Cardiac muscle cell (in vitro differentiated cells and primary cell): ENCODE data around the gene BUD31. TPM values are rescaled to one million over a fixed set of nuclear protein-coding genes. Genes with fewer than 3 reads are reported as not detected.
"Not testable (repeated sequence)": the region's sequence is repeated elsewhere in the genome, so short reads cannot be mapped to it uniquely, and the experiment has no call there.

Source experiments
- DNase-seq, 2 donors: peaks; one replicate each; pipeline versions ENCODE4 v3.0.0 to v3.0.0-alpha.2; 2010 to 2017; ENCODE audit warnings: low read depth in 1 of 2, low spot score in 1 of 2
- H3K27ac ChIP-seq: fragments of 200-600 bp; sonication (generic); 2 replicates; pipeline ENCODE4 v1.5.1; 2016
- H3K27me3 ChIP-seq: fragments of 200-600 bp; sonication (generic); 2 replicates; pipeline ENCODE4 v1.6.0; 2016; ENCODE audit warnings: control low read depth
- H3K36me3 ChIP-seq: fragments of 200-600 bp; sonication (generic); 2 replicates; pipeline ENCODE4 v1.5.1; 2016; ENCODE audit warnings: control low read depth
- H3K4me1 ChIP-seq: fragments of 200-600 bp; sonication (generic); 2 replicates; pipeline ENCODE4 v1.8.1; 2017; ENCODE audit warnings: low read depth, mild to moderate bottlenecking, mixed run types
- H3K4me3 ChIP-seq: fragments of 200-600 bp; sonication (generic); 2 replicates; pipeline ENCODE4 v1.5.1; 2016; ENCODE audit warnings: mild to moderate bottlenecking
- H3K9me3 ChIP-seq: fragments of 200-600 bp; sonication (generic); 2 replicates; pipeline ENCODE4 v1.5.1; 2017; ENCODE audit warnings: low read depth, mild to moderate bottlenecking, control low read depth
- CTCF ChIP-seq: IDR thresholded peaks from 2 replicates; pipeline ENCODE4 v1.5.1; 2012; ENCODE audit warnings: low read depth, mild to moderate bottlenecking, low read length
- polyA plus RNA-seq: library from polyadenylated mRNA; unstranded; fragments of >200 nt; fragmentation: Nextera tagmentation; extraction: Ambion mirVana; gene quantifications from 2 replicates; pipeline ENCODE4 v1.2.1, GENCODE V29; 2016
- total RNA-seq: library from RNA; depleted of rRNA; stranded (reverse); fragments of >200 nt; gene quantifications from 2 replicates; pipeline ENCODE4 v1.2.3, GENCODE V29; 2016

The BUD31 gene
- total and polyA plus RNA-seq, 2 experiments from 2014 or later = 66.9 to 193 TPM

GRCh38 chr7:99373091-99374066 lies 35.4 kb upstream of the BUD31 start:
- no peak for TF ChIP-seq CTCF
- no peaks in the 10 kb centered on the region for H3K9me3 ChIP-seq
- no peak for DNase-seq
- H3K36me3 ChIP-seq = no peaks in the 10 kb centered on the region
- no peaks in the 10 kb centered on the region for H3K27me3 ChIP-seq
- H3K4me1 ChIP-seq = peaks cover 9% of the 10 kb centered on the region
- peak overlapping the region; percentile 65 for H3K27ac ChIP-seq
- peak overlapping the region; percentile 87 for H3K4me3 ChIP-seq

- Histone ChIP-seq H3K9me3 (no peaks in the 10 kb centered on the region), H3K4me3 (peak within 1 kb of the TSS; percentile 87), H3K27me3 (no peaks in the 10 kb centered on the region), H3K27ac (no peak within 1 kb of the TSS), H3K4me1 (peaks cover 9% of the 10 kb centered on the region), H3K36me3 (no peaks in the 10 kb centered on the region)
- TF ChIP-seq CTCF = no peak
- peak; percentile 83 to 85 for DNase-seq
Measured at GRCh38 chr7:99374111-99375064, 34.4 kb upstream of the BUD31 start, which contains the start of gene ARPC1B. ARPC1B (plus strand) TSS chr7:99374730; CDS start chr7:99385715, 10,985 bp downstream.

GRCh38 chr7:99375070-99375807 lies 33.5 kb upstream of the BUD31 start:
- no peaks in the 10 kb centered on the region for H3K9me3 ChIP-seq
- H3K4me1 ChIP-seq = peaks cover 9% of the 10 kb centered on the region
- peak; percentile 53 to 79 for DNase-seq
- H3K36me3 ChIP-seq = no peaks in the 10 kb centered on the region
- H3K4me3 ChIP-seq = peak overlapping the region; percentile 87
- H3K27ac ChIP-seq = no peak overlapping the region
- no peak for TF ChIP-seq CTCF
- no peaks in the 10 kb centered on the region for H3K27me3 ChIP-seq

- TF ChIP-seq CTCF = no peak
- no peak overlapping the region for H3K4me3 ChIP-seq
- H3K36me3 ChIP-seq = no peaks in the 10 kb centered on the region
- DNase-seq = peak in 1 of 2 donors; percentile 94
- H3K27me3 ChIP-seq = no peaks in the 10 kb centered on the region
- H3K27ac ChIP-seq = no peak overlapping the region
- no peaks in the 10 kb centered on the region for H3K4me1 ChIP-seq
- H3K9me3 ChIP-seq = no peaks in the 10 kb centered on the region
Measured at GRCh38 chr7:99379043-99379577, 29.7 kb upstream of the BUD31 start.

- not testable (repeated sequence) for H3K36me3 ChIP-seq, H3K27me3 ChIP-seq, H3K4me3 ChIP-seq, H3K9me3 ChIP-seq, H3K4me1 ChIP-seq, DNase-seq
- H3K27ac ChIP-seq = peak overlapping the region; percentile 12
Measured at GRCh38 chr7:99379693-99380031, 29.1 kb upstream of the BUD31 start.
